Astrocyte (in vitro differentiated cells and primary cell): Measurements from ENCODE around the gene ARRDC1. TPM values are rescaled to one million over a fixed set of nuclear protein-coding genes. Genes with fewer than 3 reads are reported as not detected.

Experiments used
- DNase-seq: peaks from one replicate; pipeline ENCODE4 v3.0.0-alpha.2; 2010; ENCODE audit warnings: low read depth
- FAIRE-seq: peaks from 2 replicates; lab custom pipeline; 2011; peaks lifted over from hg19 to GRCh38; lab: Jason Lieb, UNC
- H2AFZ ChIP-seq: 2 replicates; pipeline ENCODE4 v1.6.0; 2012; ENCODE audit warnings: low read depth, low read length, inconsistent platforms
- H3K27ac ChIP-seq: 2 replicates; pipeline ENCODE4 v1.5.1; 2011; ENCODE audit warnings: low read depth, low read length, inconsistent platforms
- H3K27me3 ChIP-seq: 2 replicates; pipeline ENCODE4 v1.6.0; 2011; ENCODE audit warnings: low read length, inconsistent platforms; ENCODE audit not compliant: insufficient read depth
- H3K36me3 ChIP-seq: 2 replicates; pipeline ENCODE4 v1.5.1; 2011; ENCODE audit warnings: low read length, inconsistent platforms; ENCODE audit not compliant: insufficient read depth
- H3K4me1 ChIP-seq: 2 replicates; pipeline ENCODE4 v1.5.1; 2011; ENCODE audit warnings: low read length, inconsistent platforms; ENCODE audit not compliant: insufficient read depth
- H3K4me2 ChIP-seq: 2 replicates; pipeline ENCODE4 v1.6.0; 2012; ENCODE audit warnings: low read length, inconsistent platforms
- H3K4me3 ChIP-seq: 2 replicates; pipeline ENCODE4 v1.5.1; 2011; ENCODE audit warnings: low read depth, mild to moderate bottlenecking, low read length, inconsistent platforms; ENCODE audit not compliant: insufficient read depth
- H3K79me2 ChIP-seq: 2 replicates; pipeline ENCODE4 v1.6.0; 2012; ENCODE audit warnings: mild to moderate bottlenecking, low read length, inconsistent platforms; ENCODE audit not compliant: insufficient read depth
- H3K9ac ChIP-seq: 2 replicates; pipeline ENCODE4 v1.6.0; 2012; ENCODE audit warnings: mild to moderate bottlenecking, low read length, inconsistent platforms
- H3K9me3 ChIP-seq: 2 replicates; pipeline ENCODE4 v1.5.1; 2012; ENCODE audit warnings: low read depth, mild to moderate bottlenecking, low read length, inconsistent platforms; ENCODE audit not compliant: insufficient read depth
- H4K20me1 ChIP-seq: 2 replicates; pipeline ENCODE4 v1.6.0; 2012; ENCODE audit warnings: low read length, inconsistent platforms; ENCODE audit not compliant: insufficient read depth
- H3K27ac Mint-ChIP-seq: one replicate; pipeline ENCODE4 v1.8.0; 2021; ENCODE audit warnings: mild to moderate bottlenecking, mixed read lengths; ENCODE audit not compliant: unreplicated experiment
- H3K27me3 Mint-ChIP-seq: one replicate; pipeline ENCODE4 v1.8.0; 2021; ENCODE audit warnings: low read depth, mixed read lengths; ENCODE audit not compliant: unreplicated experiment
- H3K36me3 Mint-ChIP-seq: one replicate; pipeline ENCODE4 v1.8.0; 2021; ENCODE audit warnings: low read depth, mixed read lengths; ENCODE audit not compliant: unreplicated experiment
- H3K4me1 Mint-ChIP-seq: one replicate; pipeline ENCODE4 v1.8.0; 2021; ENCODE audit warnings: low read depth, mixed read lengths; ENCODE audit not compliant: unreplicated experiment
- H3K4me3 Mint-ChIP-seq: one replicate; pipeline ENCODE4 v1.8.0; 2021; ENCODE audit warnings: mild to moderate bottlenecking, moderate library complexity, mixed read lengths; ENCODE audit not compliant: unreplicated experiment
- H3K9me3 Mint-ChIP-seq: one replicate; pipeline ENCODE4 v1.8.0; 2021; ENCODE audit warnings: mild to moderate bottlenecking, mixed read lengths; ENCODE audit not compliant: unreplicated experiment
- CTCF ChIP-seq: IDR thresholded peaks from 2 replicates; pipeline ENCODE4 v1.5.1; 2011; ENCODE audit warnings: low read depth, mild to moderate bottlenecking, inconsistent platforms, low read length, moderate library complexity; ENCODE audit not compliant: insufficient read depth
- EZH2 ChIP-seq: IDR thresholded peaks from 2 replicates; pipeline ENCODE4 v1.6.1; 2012; ENCODE audit warnings: mild to moderate bottlenecking, low read length, inconsistent platforms; ENCODE audit not compliant: insufficient read depth
- total RNA-seq: library from RNA; stranded (reverse); gene quantifications from 2 replicates; pipeline ENCODE4 v1.2.1, GENCODE V29; 2021

The ARRDC1 gene
- total RNA-seq, 1 donor from 2014 or later = 14.2 TPM

- FAIRE-seq = no peak
Observed at GRCh38 chr9:137614631-137615386, 9.3 kb downstream of the ARRDC1 start.

GRCh38 chr9:137615387-137615871 lies 9.9 kb downstream of the ARRDC1 start:
- no peak overlapping the region for H3K4me3 ChIP-seq
- H3K27me3 Mint-ChIP-seq = no peaks in the 10 kb centered on the region
- no peaks in the 10 kb centered on the region for H3K9me3 ChIP-seq
- peaks cover 17% of the 10 kb centered on the region for H4K20me1 ChIP-seq
- no peaks in the 10 kb centered on the region for H3K27me3 ChIP-seq
- H3K4me2 ChIP-seq = no peak overlapping the region
- peaks cover 2% of the 10 kb centered on the region for H3K36me3 Mint-ChIP-seq
- peaks cover 2% of the 10 kb centered on the region for H3K36me3 ChIP-seq
- H3K4me3 Mint-ChIP-seq = no peak overlapping the region
- peaks cover 28% of the 10 kb centered on the region for H3K4me1 Mint-ChIP-seq
- H3K4me1 ChIP-seq = peaks cover 27% of the 10 kb centered on the region
- H3K9ac ChIP-seq = no peak overlapping the region
- H2AFZ ChIP-seq = no peak overlapping the region
- no peak for FAIRE-seq
- H3K27ac Mint-ChIP-seq = no peak overlapping the region
- TF ChIP-seq CTCF (no peak), EZH2 (no peak)
- DNase-seq = no peak
- peaks cover 46% of the 10 kb centered on the region for H3K79me2 ChIP-seq
- no peaks in the 10 kb centered on the region for H3K9me3 Mint-ChIP-seq
- no peak overlapping the region for H3K27ac ChIP-seq

More at GRCh38 chr9:137614631-137615386, 9.3 kb downstream of the ARRDC1 start:
- Mint-ChIP-seq H3K4me3 (no peak overlapping the region), H3K36me3 (peaks cover 2% of the 10 kb centered on the region), H3K4me1 (peaks cover 24% of the 10 kb centered on the region), H3K27me3 (no peaks in the 10 kb centered on the region), H3K27ac (no peak overlapping the region), H3K9me3 (no peaks in the 10 kb centered on the region)
- TF ChIP-seq EZH2 (no peak), CTCF (no peak)
- Histone ChIP-seq H3K36me3 (peaks cover 2% of the 10 kb centered on the region), H3K27ac (no peak overlapping the region), H3K4me1 (peaks cover 25% of the 10 kb centered on the region), H3K27me3 (no peaks in the 10 kb centered on the region), H2AFZ (no peak overlapping the region), H3K9me3 (no peaks in the 10 kb centered on the region), H3K9ac (no peak overlapping the region), H4K20me1 (peaks cover 12% of the 10 kb centered on the region), H3K4me2 (no peak overlapping the region), H3K79me2 (peaks cover 40% of the 10 kb centered on the region), H3K4me3 (no peak overlapping the region)
- DNase-seq = no peak
